HEK293T (cell line): ENCODE data around the gene DGKD.

ENCODE experiments used
- CTCF ChIA-PET: fragments of 350-600 bp; formaldehyde crosslinking; extraction: SDS; loops from one replicate; lab custom pipeline; 2021; ENCODE audit warnings: antibody characterized with exemption, inconsistent platforms; lab: Yijun Ruan, JAX
- POLR2A ChIA-PET: fragments of 350-600 bp; formaldehyde crosslinking; extraction: SDS; loops from one replicate; lab custom pipeline; 2020; ENCODE audit warnings: antibody characterized with exemption, inconsistent platforms; lab: Yijun Ruan, JAX
- DNase-seq: peaks from one replicate; pipeline ENCODE4 v3.0.0; 2012; ENCODE audit warnings: mixed read lengths; ENCODE audit errors: extremely low spot score
- ARNT ChIP-seq: fragments of 450-650 bp; IDR thresholded peaks from 2 replicates; pipeline ENCODE4 v1.6.1; 2017; ENCODE audit warnings: mild to moderate bottlenecking
- BHLHE40 ChIP-seq: fragments of 450-650 bp; IDR thresholded peaks from 2 replicates; pipeline ENCODE4 v1.6.1; 2016; ENCODE audit warnings: mild to moderate bottlenecking, moderate library complexity, borderline replicate concordance
- CTBP1 ChIP-seq: fragments of 450-650 bp; IDR thresholded peaks from 2 replicates; pipeline ENCODE4 v1.6.1; 2016; ENCODE audit warnings: borderline replicate concordance
- ELF4 ChIP-seq: fragments of 450-650 bp; IDR thresholded peaks from 2 replicates; pipeline ENCODE4 v1.6.1; 2017; ENCODE audit warnings: antibody characterized with exemption
- FOXA1 ChIP-seq: fragments of 450-650 bp; IDR thresholded peaks from 2 replicates; pipeline ENCODE4 v1.6.1; 2016; ENCODE audit warnings: mild to moderate bottlenecking
- FOXK2 ChIP-seq: fragments of 450-650 bp; IDR thresholded peaks from 2 replicates; pipeline ENCODE4 v1.6.1; 2016; ENCODE audit warnings: mild to moderate bottlenecking
- FOXM1 ChIP-seq: fragments of 450-650 bp; IDR thresholded peaks from 2 replicates; pipeline ENCODE4 v1.6.1; 2017; ENCODE audit warnings: mild to moderate bottlenecking, borderline replicate concordance
- HDGF ChIP-seq: fragments of 450-650 bp; IDR thresholded peaks from 2 replicates; pipeline ENCODE4 v1.6.1; 2017; ENCODE audit warnings: antibody characterized with exemption, borderline replicate concordance
- L3MBTL2 ChIP-seq: fragments of 450-650 bp; conservative IDR thresholded peaks from 2 replicates; pipeline ENCODE4 v1.6.1; 2016; ENCODE audit warnings: mild to moderate bottlenecking
- LEF1 ChIP-seq: fragments of 450-650 bp; IDR thresholded peaks from 2 replicates; pipeline ENCODE4 v1.6.1; 2017; ENCODE audit warnings: mild to moderate bottlenecking, borderline replicate concordance
- NFRKB ChIP-seq: fragments of 450-650 bp; IDR thresholded peaks from 2 replicates; pipeline ENCODE4 v1.6.1; 2016; ENCODE audit warnings: mild to moderate bottlenecking, moderate library complexity
- SP1 ChIP-seq: fragments of 450-650 bp; IDR thresholded peaks from 2 replicates; pipeline ENCODE4 v1.6.1; 2017
- SUZ12 ChIP-seq: fragments of 450-650 bp; IDR thresholded peaks from 2 replicates; pipeline ENCODE4 v1.6.1; 2016; ENCODE audit warnings: mild to moderate bottlenecking
- TARDBP ChIP-seq: fragments of 450-650 bp; IDR thresholded peaks from 2 replicates; pipeline ENCODE4 v1.6.1; 2016
- ZNF384 ChIP-seq: fragments of 450-650 bp; IDR thresholded peaks from 2 replicates; pipeline ENCODE4 v1.6.1; 2016
- TF ChIP-seq, protein P1 (sequence below): fragments of 450-650 bp; IDR thresholded peaks from 2 replicates; pipeline ENCODE4 v1.6.1; 2016

Gene DGKD

GRCh38 chr2:233479616-233480489 lies 125.6 kb downstream of the DGKD start:
- POLR2A ChIA-PET = no interaction called here
- CTCF ChIA-PET = no interaction called here
- TF ChIP-seq FOXA1 (no peak), FOXK2 (no peak), BHLHE40 (no peak), ZNF384 (no peak), LEF1 (no peak), ARNT (no peak), HDGF (no peak), SUZ12 (no peak), SP1 (no peak), L3MBTL2 (no peak), NFRKB (no peak), FOXM1 (no peak), ELF4 (no peak), CTBP1 (no peak)
- DNase-seq = no peak

DNA sequence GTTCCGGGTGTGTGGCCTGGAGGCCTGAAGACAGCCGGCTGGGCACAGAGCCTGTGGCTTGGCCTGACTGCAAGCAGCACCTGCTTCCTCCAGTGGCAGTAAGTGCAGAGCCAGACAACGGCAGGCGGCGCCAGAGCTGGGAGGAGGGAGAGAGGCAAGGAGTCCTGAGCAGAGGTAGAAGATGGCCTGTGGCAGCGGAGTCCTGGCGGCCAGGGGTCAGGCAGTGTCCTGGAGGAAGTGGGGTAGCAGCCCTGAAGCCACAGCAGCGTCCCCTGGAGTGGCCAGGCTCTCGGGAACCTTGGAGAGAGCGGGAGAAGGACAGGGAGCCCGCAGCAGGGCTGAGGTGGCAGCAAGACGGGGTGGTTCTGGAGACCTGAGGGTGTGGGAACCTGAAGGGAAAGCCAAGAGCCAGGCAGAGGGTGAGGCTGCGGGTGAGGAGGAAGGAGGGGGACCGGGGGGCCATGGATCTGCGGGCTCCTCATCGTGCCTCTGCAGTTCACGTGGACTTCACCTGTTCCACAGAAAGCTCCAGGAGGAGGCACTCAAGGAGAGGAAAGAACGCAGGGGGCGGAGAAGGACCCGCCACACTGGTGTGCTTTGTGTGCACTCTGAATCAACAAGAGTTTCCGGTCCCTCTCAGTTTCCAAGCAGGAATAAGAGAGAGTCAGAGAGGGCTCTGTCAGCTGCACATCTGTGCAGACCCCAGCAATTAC lies 126.4 kb downstream of the DGKD start:
- ChIA-PET CTCF (no interaction called here), POLR2A (no interaction called here)
- no peak for DNase-seq
- TF ChIP-seq HDGF (no peak), FOXA1 (no peak), L3MBTL2 (no peak), LEF1 (no peak), CTBP1 (no peak), NFRKB (no peak), ARNT (no peak), ZNF384 (no peak), FOXK2 (no peak), SP1 (no peak), SUZ12 (no peak), BHLHE40 (no peak), TARDBP (no peak), FOXM1 (no peak)
- TF ChIP-seq, protein P1, sequence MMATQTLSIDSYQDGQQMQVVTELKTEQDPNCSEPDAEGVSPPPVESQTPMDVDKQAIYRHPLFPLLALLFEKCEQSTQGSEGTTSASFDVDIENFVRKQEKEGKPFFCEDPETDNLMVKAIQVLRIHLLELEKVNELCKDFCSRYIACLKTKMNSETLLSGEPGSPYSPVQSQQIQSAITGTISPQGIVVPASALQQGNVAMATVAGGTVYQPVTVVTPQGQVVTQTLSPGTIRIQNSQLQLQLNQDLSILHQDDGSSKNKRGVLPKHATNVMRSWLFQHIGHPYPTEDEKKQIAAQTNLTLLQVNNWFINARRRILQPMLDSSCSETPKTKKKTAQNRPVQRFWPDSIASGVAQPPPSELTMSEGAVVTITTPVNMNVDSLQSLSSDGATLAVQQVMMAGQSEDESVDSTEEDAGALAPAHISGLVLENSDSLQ = no peak

DNA sequence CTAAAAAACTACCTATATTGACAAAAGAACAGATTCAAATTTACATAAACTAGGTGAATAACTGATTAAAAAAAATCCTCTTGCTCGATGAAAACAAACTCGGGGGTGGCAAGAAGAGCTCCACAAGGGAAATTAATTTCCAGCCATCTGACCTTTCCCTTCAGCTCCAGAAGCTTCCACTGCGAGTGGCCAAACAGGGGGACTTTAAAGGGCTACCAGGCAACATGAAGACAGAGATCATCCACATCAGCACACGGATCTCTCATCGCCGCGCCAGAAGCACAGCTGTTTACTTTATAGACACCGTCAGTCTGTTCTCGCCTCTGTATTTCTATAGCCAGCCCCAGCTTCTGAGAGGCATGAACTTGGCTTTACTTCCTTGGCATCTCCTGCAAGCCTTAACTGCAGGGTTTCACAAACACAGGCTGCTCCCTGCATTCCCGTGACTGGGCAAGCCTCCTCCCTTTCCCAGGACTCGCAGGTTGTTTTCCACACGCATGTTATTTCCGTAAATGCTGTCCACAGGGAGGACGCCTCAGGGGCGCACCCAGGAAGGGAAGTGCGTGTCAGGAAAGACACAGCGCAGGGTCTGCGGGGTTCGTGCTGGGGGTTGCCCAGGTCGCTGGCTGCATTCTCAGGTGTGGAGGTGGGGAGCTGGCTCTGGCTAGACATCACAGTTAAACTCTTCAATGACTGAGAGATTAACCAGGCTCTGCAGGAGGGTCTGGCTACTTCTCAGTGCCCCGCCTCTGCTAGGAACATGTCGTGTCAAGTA lies 127.3 kb downstream of the DGKD start:
- DNase-seq = no peak
- ChIA-PET CTCF (no interaction called here), POLR2A (no interaction called here)
- TF ChIP-seq SUZ12 (no peak), CTBP1 (no peak), TARDBP (no peak), ZNF384 (no peak), L3MBTL2 (no peak), SP1 (no peak), NFRKB (no peak), FOXK2 (no peak), ELF4 (no peak), HDGF (no peak), BHLHE40 (no peak), ARNT (no peak), FOXM1 (no peak), LEF1 (no peak), FOXA1 (no peak)
- TF ChIP-seq, protein P1 = no peak

DNA sequence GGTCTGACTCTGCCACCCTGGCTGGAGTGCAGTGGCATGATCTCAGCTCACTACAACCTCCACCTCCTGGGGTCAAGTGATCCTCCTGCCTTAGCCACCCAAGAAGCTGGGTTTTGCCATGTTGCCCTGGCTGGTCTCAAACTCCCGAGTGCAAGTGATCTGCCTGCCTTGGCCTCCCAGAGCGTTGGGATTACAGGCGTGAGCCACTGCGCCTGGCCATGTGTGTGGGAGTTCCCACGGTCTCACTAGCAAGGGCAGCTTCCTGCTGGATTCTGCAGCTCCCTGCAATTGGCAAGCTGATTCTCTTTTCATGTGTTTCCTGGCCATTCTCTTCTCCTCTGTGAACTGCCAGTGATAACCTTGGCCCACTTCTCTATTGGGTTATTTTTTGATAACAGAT lies 128.3 kb downstream of the DGKD start:
- TF ChIP-seq, protein P1 = no peak
- TF ChIP-seq ARNT = no peak
- TF ChIP-seq LEF1 = no peak
- no peak for TF ChIP-seq HDGF
- no peak for TF ChIP-seq FOXA1
- no peak for TF ChIP-seq ELF4
- TF ChIP-seq SP1 = no peak
- no peak for TF ChIP-seq SUZ12
- no peak for TF ChIP-seq FOXM1
- TF ChIP-seq CTBP1 = no peak
- TF ChIP-seq BHLHE40 = no peak
- no peak for TF ChIP-seq NFRKB
- TF ChIP-seq L3MBTL2 = no peak
- no peak for TF ChIP-seq TARDBP
- TF ChIP-seq FOXK2 = no peak
- TF ChIP-seq ZNF384 = no peak
- CTCF ChIA-PET = no interaction called here
- no peak for DNase-seq
- POLR2A ChIA-PET = no interaction called here

DNA sequence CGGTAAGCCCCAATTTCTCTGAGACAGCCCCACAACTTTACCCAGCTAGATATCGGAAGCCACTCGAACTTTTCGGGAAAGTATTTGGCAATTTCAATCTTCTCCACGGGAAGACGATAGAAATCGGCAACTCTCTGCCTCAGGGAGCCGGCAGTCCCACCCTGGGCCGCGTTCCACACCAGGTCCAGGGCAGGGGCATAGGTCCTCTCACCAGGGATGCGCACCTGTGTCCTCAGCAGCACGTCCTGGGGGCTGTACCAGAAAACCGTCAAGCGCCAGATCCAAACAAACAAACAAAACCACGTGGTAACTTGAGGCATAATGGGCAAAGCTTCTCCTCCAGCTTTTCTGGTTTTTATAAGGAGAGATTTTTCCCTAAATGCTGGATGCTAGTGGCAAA lies 131.4 kb downstream of the DGKD start:
- ChIA-PET POLR2A (no interaction called here), CTCF (no interaction called here)
- no peak for DNase-seq

More for the DNA sequence above, 131.4 kb downstream of the DGKD start:
- TF ChIP-seq FOXM1 (no peak), ARNT (no peak), CTBP1 (no peak), HDGF (no peak), L3MBTL2 (no peak), ZNF384 (no peak), FOXK2 (no peak), BHLHE40 (no peak), SUZ12 (no peak), ELF4 (no peak)
